MM.1S (cell line): ENCODE data around the gene GATB.

Experiments used
- DNase-seq: peaks from one replicate; pipeline ENCODE4 v3.0.0-alpha.2; 2015
- H2AFZ ChIP-seq: fragments of 300-600 bp; sonication (generic); 2 replicates; pipeline ENCODE4 v1.6.0; 2016; ENCODE audit warnings: antibody characterized with exemption, low read length
- H3F3A ChIP-seq: fragments of 300-600 bp; sonication (generic); 2 replicates; pipeline ENCODE4 v1.6.1; 2016; ENCODE audit warnings: mild to moderate bottlenecking, antibody characterized with exemption, low read length, moderate library complexity, mixed read lengths; ENCODE audit not compliant: insufficient read depth
- H3K27ac ChIP-seq: fragments of 300-600 bp; sonication (generic); 2 replicates; pipeline ENCODE4 v1.5.1; 2016; ENCODE audit warnings: mild to moderate bottlenecking, low read length
- H3K27me3 ChIP-seq: fragments of 300-600 bp; sonication (generic); replicated peaks from 2 replicates; pipeline ENCODE4 v1.6.0; 2016; ENCODE audit warnings: low read length; ENCODE audit not compliant: insufficient read depth
- H3K36me3 ChIP-seq: fragments of 300-600 bp; sonication (generic); replicated peaks from 2 replicates; pipeline ENCODE4 v1.6.1; 2016; ENCODE audit warnings: mild to moderate bottlenecking, low read length, mixed read lengths; ENCODE audit not compliant: insufficient read depth
- H3K4me1 ChIP-seq: fragments of 300-600 bp; sonication (generic); 2 replicates; pipeline ENCODE4 v1.6.1; 2016; ENCODE audit warnings: low read length, mixed read lengths
- H3K4me2 ChIP-seq: fragments of 300-600 bp; sonication (generic); 2 replicates; pipeline ENCODE4 v1.6.0; 2016; ENCODE audit warnings: low read depth, low read length
- H3K4me3 ChIP-seq: fragments of 300-600 bp; sonication (generic); 2 replicates; pipeline ENCODE4 v1.5.1; 2016; ENCODE audit warnings: low read length, mixed read lengths
- H3K79me2 ChIP-seq: fragments of 300-600 bp; sonication (generic); 2 replicates; pipeline ENCODE4 v1.6.1; 2016; ENCODE audit warnings: mixed run types, low read length, mixed read lengths
- H3K9ac ChIP-seq: fragments of 300-600 bp; sonication (generic); 2 replicates; pipeline ENCODE4 v1.6.1; 2016; ENCODE audit warnings: low read length, mixed read lengths
- H3K9me2 ChIP-seq: fragments of 300-600 bp; sonication (generic); replicated peaks from 2 replicates; pipeline ENCODE4 v1.6.1; 2016; ENCODE audit warnings: mild to moderate bottlenecking, low read length, mixed read lengths; ENCODE audit not compliant: insufficient read depth
- H3K9me3 ChIP-seq: fragments of 300-600 bp; sonication (generic); replicated peaks from 2 replicates; pipeline ENCODE4 v1.6.1; 2016; ENCODE audit warnings: mild to moderate bottlenecking, low read length, mixed read lengths; ENCODE audit not compliant: insufficient read depth
- H4K20me1 ChIP-seq: fragments of 300-600 bp; sonication (generic); 2 replicates; pipeline ENCODE4 v1.6.1; 2016; ENCODE audit warnings: mild to moderate bottlenecking, low read length, moderate library complexity, mixed read lengths; ENCODE audit not compliant: insufficient read depth
- CTCF ChIP-seq: fragments of 300-600 bp; sonication (generic); IDR thresholded peaks from 2 replicates; pipeline ENCODE4 v1.5.1; 2016; ENCODE audit warnings: antibody characterized with exemption, low read length, mixed read lengths
- EZH2 ChIP-seq: fragments of 300-600 bp; sonication (generic); optimal IDR thresholded peaks from 2 replicates; pipeline ENCODE3; 2017; ENCODE audit warnings: low read depth, mild to moderate bottlenecking, antibody characterized with exemption, low read length, mixed read lengths
- EZH2phosphoT487 ChIP-seq: fragments of 300-600 bp; sonication (generic); IDR thresholded peaks from 2 replicates; pipeline ENCODE4 v1.6.1; 2018; ENCODE audit warnings: antibody characterized with exemption, low read length

GATB gene

GRCh38 chr4:151643564-151643963, 117.2 kb downstream of the GATB start:
- H3K9me2 ChIP-seq = no peaks in the 10 kb centered on the region
- no peak overlapping the region for H3K4me3 ChIP-seq
- TF ChIP-seq CTCF (no peak), EZH2 (no peak), EZH2phosphoT487 (no peak)

GRCh38 chr4:151641983-151642382, 118.8 kb downstream of the GATB start:
- H3K9me3 ChIP-seq = no peaks in the 10 kb centered on the region
- no peaks in the 10 kb centered on the region for H3K4me1 ChIP-seq
- no peak overlapping the region for H3K4me3 ChIP-seq
- no peak overlapping the region for H3K9ac ChIP-seq
- H3F3A ChIP-seq = no peaks in the 10 kb centered on the region
- H3K79me2 ChIP-seq = no peaks in the 10 kb centered on the region
- no peaks in the 10 kb centered on the region for H3K27me3 ChIP-seq
- no peak overlapping the region for H3K4me2 ChIP-seq
- H3K9me2 ChIP-seq = no peaks in the 10 kb centered on the region
- TF ChIP-seq EZH2 = no peak
- no peak for TF ChIP-seq EZH2phosphoT487
- no peak for TF ChIP-seq CTCF
- no peak overlapping the region for H3K27ac ChIP-seq
- no peaks in the 10 kb centered on the region for H4K20me1 ChIP-seq
- no peak for DNase-seq
- H2AFZ ChIP-seq = no peak overlapping the region
- no peaks in the 10 kb centered on the region for H3K36me3 ChIP-seq

More at GRCh38 chr4:151643564-151643963, 117.2 kb downstream of the GATB start:
- Histone ChIP-seq H2AFZ (no peak overlapping the region), H3K36me3 (no peaks in the 10 kb centered on the region), H3F3A (no peaks in the 10 kb centered on the region), H3K9me3 (no peaks in the 10 kb centered on the region), H3K4me2 (no peak overlapping the region), H3K27ac (no peak overlapping the region), H3K4me1 (no peaks in the 10 kb centered on the region), H3K79me2 (no peaks in the 10 kb centered on the region), H3K9ac (no peak overlapping the region), H3K27me3 (no peaks in the 10 kb centered on the region), H4K20me1 (no peaks in the 10 kb centered on the region)
- no peak for DNase-seq

GRCh38 chr4:151641167-151641566, 119.6 kb downstream of the GATB start:
- H3K4me3 ChIP-seq = no peak overlapping the region
- no peak overlapping the region for H2AFZ ChIP-seq
- H3K4me1 ChIP-seq = no peaks in the 10 kb centered on the region
- H3K36me3 ChIP-seq = no peaks in the 10 kb centered on the region
- H4K20me1 ChIP-seq = no peaks in the 10 kb centered on the region
- H3K27ac ChIP-seq = no peak overlapping the region
- no peaks in the 10 kb centered on the region for H3K9me2 ChIP-seq
- DNase-seq = no peak
- H3K9me3 ChIP-seq = no peaks in the 10 kb centered on the region
- no peaks in the 10 kb centered on the region for H3K79me2 ChIP-seq
- no peak overlapping the region for H3K4me2 ChIP-seq
- H3F3A ChIP-seq = no peaks in the 10 kb centered on the region
- TF ChIP-seq EZH2 = no peak
- no peak for TF ChIP-seq CTCF
- no peak for TF ChIP-seq EZH2phosphoT487
- H3K27me3 ChIP-seq = no peaks in the 10 kb centered on the region
- H3K9ac ChIP-seq = no peak overlapping the region
